DLD1 (cell line): ENCODE measurements around the gene LHFPL2.

Source experiments
- in situ Hi-C: cut with HindIII; loops from 2 replicates; pipeline ENCODE4 v1.10.0; 2017; ENCODE audit warnings: low sequenced_read_pairs

Gene LHFPL2

DNA sequence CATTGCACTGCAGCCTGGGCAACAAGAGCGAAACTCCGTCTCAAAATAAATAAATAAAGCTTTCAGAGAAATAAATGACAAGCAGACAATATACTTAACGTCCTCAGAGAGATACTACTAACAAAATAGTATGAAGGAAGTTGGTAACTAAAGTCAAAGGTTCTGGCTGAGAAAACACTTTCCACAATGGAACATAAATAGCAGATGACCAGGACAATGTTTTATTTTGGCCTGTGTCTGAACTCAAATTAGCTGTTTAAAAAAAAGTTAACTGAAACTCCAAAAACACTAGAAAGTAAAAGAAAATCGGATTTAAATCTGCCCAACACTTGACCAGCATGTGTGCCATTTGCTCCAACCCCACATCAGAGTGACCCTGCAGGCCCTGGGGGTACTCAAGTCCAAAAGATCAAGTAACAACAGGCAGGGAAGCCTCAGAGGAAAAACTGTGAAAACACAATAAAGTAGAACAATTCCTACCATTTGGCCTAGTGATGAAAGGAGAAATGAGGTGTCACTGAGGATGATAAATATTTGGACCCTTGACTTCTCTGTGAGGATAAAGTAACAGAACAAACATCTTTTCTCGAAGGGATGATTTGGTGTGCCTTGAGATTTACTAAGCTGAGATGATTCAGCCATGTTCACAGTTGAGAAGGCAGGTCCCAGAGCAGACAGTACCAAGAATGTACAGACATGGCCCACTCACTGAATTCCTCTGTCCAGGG is 47.7 kb downstream of the LHFPL2 start:
- in situ Hi-C loops, result no loop called here

DNA sequence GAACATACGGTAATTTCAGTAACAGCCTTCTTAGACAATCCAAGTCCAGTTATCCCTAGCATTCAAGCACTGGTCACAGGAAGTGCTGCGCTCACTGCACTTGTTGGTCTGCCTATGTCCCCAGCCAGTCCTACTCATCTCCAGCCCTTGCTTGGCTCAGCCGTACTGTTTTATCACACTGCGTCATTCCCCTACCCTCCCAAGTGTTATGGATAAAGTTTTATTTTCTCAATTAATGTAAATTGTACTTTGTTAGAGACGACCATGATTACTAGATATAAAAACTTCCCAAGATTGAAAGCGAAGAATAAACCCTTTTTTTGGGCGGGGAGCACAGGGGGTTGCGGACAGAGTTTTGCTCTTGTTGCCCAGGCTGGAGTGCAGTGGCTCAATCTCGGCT is 49.6 kb downstream of the LHFPL2 start:
- in situ Hi-C loops, result no loop called here

DNA sequence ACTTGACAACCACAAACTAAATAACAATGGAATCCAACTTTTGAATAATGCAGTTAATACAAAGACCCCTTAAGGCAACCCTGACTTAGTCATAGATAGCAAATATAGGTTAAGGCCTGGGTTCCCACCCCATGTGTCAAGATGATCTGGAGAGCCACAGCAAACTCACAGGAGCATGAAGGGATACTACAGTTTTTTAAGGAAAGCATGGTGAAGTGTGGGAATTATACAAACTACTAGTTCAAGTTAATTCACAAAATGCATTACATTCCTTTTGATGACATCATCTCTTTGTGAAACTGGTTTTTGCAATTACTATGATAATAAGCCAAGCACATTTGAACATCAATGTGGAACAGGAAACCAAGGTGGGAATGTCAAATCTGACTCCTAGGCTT is 50.6 kb downstream of the LHFPL2 start:
- in situ Hi-C loops, result no loop called here

DNA sequence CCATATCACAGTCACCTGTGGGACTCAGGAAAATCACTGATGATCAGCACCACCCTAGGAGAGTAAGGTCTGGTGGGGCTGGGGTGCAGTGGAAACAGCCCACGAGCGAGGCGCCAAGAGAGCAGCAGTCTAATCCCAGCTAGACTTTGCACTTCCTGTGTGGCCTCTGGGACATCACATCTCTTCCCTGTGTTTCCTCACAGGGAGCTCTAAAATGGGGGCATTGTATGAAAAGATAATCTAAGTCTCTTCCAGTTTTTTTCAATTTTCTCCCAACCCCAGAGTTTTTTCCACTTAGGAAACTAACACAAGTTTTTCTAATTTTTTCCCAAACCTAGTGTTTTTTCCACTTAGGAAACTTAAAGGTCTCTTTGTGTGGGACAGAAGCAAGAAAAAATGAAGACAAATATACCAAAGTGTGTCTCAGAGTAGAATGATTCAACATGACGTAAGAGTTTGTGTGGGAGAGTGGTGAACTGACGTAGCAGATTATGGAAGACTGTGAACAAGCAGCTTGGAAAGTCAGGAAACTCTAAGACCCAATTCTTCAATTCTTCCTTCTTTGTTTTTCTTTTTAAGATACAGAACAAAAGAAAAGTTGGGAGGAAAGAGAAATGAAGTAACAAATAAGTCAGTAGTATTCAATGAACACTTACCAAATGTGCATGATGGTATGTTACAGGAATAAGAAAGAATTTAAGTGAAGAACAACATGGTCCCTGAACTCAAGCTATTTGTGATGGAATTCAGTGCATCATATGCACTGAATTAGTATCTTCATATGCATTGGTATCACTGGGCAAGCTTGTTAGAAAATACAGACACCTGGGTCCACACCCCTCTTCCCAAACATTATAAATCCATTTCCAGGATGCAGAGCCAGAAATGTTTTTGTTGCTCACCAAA is 51.3 kb downstream of the LHFPL2 start:
- in situ Hi-C loops, result no loop called here

DNA sequence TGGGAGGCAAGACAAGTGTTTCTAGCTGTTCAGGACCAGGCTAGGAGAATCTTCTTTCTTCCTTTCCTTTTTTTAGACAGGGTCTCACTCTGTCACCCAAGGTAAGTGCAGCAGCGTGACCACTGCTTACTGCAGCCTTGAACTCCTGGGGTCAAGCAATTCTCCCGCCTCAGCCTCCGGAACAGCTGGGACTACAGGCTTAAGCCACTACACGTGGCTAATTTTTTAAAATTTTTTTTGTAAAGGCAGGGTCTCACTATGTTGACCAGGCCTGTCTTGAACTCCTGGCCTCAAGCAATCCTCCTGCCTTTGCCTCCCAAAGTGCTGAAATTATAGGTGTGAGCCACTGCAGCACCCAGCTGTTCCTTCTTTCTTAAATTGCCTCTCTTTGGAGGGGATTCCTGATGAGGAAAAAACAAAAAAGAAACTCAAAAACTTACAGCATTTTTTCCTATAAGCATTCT is 53.1 kb downstream of the LHFPL2 start:
- in situ Hi-C loops, result no loop called here

DNA sequence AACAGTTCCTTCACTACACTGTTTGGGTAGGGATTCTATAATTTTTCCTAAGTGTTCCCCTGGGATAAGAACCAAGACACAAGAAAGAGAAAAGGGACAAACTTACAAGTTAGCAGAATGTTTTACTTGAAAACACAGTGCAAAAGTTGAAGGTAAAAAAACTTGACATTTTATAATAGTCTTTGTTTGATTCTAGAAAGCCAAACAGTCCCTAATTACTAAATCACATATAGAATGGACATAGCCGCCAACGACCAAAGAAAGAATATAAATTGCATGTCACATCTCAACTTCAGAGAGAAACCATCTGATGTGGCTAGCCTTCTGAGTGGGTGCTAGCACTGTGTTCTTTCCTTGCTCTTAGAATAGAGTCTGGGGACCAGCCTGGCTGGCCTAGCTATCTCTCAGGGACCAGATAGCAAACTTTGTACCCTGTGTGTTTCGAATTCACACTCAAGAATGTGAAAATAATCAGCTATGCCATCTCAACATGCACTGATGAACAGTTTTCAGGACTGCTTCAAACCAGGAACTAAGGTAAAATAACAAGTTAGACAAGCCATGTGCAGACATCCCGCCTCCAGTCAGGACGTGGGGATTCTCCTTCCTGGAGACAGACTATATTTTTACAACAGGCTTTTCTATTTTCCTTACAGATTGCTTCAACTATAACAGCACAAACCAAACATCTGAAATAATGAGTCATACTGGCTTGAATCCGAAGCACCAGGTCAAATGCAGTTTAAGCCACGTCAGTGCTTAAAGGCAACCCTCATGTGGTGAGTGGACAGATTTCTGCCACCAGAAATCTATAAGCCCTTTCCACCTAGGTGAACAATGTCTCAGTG is 53.7 kb downstream of the LHFPL2 start:
- in situ Hi-C loops, result no loop called here

DNA sequence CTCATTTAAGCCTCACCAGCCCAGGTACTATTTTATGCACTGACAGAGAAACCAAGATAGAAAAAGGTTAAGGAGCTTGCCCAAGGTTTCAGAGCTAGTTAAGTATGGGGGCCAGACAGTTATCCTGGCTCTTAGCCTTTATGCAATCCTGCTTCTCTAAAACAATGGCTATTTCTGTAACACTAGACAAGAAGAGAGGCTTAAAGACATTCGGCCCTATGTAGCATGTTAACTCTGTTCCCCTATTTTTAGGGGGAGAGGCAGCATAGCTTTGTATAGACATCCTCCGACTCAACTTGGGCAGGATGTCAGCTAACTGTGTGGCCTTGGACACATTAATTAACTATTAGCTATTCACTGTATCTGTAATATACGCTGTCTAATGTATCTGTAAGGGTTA is 54.6 kb downstream of the LHFPL2 start:
- in situ Hi-C loops, result no loop called here

DNA sequence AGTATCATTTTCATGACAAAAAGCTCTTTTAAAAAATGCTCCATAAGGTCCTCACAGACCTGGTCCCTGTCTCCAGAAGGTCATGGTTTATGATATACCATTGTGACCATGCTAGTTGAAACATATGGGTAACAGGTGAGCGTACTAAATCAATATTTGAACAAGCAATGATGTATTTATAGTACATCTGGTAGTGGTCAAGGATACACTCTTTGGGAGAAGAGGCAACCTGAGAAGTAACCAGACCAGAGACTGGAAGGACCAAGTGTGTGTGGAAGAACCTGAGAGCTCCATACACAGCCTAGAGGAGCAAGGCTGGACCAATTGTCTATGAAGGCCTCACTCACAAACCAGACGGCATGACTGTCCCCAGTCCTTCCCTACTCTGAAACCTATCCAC is 55.1 kb downstream of the LHFPL2 start:
- in situ Hi-C loops, result no loop called here

DNA sequence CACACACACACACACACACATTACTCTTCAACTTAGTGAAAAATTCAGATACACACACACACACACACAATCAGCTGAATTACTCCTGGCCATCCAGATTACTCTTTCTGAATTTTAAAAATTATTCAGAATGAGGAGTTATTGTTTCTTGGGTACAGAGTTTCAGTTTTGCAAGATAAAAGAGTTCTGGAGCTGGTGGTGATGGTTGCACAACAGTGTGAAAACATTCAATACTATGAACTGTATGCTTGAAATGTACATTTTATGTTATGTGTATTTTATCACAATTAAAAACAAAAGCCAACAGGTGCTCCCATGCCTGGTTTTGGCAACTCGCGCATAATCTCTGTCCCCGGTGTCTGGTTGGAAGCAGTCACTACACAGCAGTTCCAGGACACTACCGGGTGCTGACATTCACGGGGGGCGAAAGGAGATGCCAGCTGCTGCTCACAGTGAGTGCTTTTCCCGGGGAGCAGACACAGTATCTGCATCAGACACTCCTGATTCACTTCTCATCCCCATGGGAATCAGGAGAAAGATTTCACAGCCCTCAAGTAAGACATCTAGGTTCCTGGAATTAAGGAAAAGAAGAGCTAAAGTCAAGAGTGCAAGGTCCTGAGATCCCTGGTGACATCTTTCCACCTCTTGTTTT is 55.7 kb downstream of the LHFPL2 start:
- in situ Hi-C loops, result no loop called here

DNA sequence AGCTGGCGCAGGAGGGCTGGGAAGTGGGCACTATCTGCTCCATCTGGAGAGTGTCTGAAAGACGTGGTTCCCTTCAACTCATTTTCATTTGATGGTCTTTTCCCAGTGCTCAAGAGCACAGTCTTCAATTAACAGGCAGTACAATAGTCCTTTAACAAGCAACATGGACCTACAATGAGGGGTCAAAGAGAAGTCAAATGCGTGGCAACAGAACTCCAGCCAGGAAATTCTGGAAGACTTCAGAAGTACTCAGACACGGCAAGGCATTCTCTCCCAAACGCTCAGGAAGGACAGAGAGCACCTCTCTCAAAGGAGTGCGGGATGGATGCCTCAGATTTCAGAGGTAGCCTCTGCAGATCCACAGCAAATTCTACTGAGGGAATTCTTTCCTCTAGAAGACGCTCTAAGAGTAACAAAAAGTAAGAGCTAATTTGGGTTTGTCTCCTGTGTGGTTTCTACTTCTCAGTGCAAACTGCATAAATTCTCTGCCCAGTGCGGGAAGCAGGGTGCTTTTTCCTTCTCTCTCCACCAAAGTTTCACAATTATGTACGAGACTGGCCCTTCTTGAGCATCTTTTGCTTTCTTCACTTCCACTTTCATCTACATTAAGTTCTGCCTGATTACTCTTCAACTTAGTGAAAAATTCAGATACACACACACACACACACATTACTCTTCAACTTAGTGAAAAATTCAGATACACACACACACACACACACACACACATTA is 56.4 kb downstream of the LHFPL2 start:
- in situ Hi-C loops, result no loop called here

DNA sequence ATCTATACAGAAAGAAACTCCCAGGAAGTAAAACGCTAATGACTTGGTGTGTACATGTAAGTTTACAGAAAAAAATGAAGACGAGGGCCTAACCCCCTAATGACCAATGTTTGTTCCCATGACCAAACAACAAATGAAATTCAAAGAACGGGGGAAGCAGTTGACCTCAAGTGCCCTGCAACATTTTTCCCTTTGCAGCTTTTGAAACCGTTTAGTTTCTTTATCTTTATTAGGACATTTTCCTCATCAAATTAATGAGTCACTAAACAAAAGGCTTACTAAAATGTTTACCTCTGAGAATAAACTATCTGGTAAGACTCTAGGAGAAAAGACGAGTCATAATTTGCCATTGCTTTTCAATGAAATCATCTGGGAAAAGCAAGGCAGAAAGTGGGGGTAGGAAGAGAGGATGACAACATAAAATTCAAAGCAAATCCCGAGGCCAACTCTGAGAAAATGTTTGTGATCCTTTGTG is 57.4 kb downstream of the LHFPL2 start:
- in situ Hi-C loops, result no loop called here

DNA sequence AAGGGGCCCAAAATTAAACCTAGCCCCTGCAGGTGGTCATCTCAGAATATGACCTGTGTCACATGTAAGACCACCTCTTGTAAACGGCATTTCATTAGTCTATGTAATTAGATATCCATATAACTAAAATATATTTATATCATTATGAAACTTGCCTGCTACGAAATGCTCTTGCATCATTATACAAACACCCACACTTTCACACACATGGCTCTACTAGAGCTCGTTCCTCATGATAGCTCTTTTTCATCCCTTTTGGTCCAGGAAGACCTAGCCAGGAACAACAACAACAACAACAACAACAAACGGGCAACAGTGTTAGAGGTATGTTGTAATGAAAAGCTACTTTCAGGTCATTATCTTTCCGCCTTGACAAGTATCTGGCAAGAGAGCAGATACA is 58.6 kb downstream of the LHFPL2 start:
- in situ Hi-C loops, result no loop called here

DNA sequence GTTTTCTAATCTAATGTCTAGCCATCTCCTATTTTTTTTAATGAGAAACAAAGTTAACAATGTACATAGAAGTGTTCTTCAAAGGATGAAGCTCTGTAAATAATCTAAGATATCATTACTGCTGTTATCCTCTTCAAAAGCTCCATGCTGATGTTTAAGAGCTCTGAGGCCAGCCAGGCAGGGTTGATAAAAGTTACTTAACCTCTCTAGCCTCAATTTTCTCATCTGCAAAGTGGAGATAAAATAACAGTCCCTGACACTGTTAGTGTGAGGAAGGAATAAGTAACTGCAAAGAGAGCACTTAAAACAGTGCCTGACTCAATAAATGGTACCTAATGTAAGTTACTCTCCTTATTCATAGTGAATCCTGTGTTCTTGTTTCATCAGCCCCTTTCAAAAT is 60.1 kb downstream of the LHFPL2 start:
- in situ Hi-C loops, result no loop called here

DNA sequence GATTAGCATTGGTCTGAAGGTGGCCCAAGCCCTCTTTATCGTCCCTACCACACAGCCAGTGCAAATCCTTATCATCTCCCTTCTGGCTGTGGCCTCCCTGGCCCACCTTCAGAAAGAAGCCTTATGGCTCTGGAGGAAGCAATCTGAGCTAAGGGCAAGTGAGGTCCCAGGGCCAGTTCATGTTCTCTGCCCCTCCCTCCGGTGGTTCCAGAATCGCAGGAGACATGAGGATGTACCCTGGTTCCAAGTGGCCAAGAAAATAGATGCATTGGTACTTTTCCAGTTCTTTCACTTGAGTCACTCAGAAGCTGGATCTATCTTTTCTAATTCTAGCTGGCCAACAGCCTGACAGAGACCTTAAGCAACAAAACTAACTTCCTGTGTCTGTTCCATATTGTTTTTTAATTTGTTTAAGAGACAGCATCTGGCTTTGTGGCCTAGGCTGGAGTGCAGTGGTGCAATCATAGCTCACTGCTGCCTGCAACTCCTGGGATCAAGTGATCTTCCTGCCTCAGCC is 60.7 kb downstream of the LHFPL2 start:
- in situ Hi-C loops, result no loop called here

DNA sequence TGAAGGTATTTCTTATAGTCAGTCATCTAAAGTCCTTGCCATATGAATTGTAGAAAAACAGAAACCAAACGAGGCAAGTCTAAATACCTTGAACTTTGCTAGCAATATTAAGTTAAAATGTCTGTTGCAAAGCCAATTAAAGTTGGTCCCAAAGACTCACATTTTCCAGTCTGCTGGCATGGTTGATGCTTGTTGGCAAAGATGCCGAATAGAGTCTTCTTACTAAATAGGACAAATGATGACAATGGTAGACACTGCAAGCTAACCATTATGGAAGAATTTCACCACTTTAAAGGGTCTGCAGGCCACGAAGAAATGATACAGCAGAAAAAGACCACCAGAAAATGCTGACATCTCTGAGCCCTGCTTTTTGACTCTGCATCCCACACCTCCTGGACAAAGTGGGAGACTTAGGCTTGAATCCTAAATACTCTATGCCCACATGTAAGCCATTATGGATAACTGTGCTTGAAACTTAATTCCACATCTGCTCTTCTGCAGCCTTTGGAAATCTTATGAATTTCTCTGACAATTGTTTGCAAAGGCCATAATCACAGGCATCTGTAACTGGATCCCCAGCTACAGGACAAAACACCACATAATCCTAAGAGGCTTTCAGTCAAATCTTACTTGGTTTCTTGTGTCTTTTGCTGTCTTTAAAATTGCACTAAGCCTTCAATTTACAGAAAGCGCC is 61.3 kb downstream of the LHFPL2 start:
- in situ Hi-C loops, result no loop called here

DNA sequence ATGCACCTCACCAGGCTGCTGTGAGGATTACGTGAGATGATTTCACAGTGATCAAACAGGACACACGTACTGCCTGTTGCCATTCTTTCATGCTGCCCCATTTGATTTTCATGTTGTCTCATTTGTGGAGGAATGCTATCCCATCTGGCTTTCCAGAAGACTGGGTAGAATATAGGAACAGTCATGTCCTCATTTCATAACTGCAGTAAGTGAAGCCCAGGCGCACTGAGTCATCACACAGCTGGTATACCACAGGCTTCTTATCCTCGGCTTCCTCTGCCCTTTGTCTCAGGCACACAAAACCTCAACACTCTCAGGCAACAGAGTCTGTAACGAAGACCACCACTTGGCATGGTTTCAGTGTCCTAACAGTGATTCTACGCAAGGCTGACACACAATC is 62.3 kb downstream of the LHFPL2 start:
- in situ Hi-C loops, result no loop called here

DNA sequence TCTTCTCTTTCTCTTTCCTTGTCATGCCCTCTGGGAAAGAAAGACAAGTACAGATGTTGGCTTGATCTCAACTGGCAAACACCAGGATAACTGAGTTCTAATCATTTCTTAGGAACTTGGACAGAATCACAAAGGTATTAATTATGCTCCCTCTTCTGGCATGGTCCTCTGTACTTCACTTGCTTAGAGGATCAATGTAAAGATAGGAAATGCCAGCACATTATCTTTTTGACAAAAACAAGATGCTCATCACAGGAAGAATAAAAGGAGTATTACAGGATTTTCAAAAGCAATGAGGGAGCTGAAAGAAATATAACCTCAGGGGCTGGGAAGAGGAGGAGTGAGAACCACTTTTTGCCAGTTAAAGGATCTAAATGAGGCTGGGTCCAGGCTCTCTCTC is 70.6 kb downstream of the LHFPL2 start:
- in situ Hi-C loops, result no loop called here

DNA sequence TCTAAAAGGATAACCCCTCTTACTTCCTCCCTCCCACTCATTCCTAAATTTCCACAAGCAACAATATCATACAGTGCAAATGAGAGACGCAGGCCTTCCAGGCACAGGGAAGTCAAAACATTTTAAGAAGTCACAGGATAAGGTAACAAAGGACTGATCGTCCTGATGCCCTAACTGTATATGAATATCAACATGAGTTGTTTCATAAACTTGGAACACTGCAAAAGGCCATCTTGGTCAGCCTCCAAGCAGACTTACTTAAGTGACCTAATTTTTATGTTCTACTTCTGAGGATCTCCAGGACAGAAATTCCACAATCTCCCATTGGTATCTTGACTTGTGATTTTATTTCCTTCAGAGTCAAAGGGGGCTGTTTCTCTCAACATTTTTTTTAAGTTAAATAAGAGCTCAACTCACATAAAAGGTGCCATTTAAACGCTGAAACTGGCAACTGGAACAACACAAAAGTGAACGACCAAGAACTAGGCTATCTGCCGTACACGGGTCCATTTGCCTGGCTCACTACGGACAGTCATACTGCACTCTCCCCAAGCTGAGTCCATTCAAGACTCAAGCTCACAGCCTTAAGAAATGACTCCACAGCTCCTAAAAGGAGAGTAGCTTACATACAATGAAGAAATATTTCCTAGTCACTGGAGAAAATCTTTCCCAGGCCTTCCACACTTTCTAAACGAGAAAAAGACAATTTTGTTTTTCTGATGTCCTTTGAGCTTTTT is 71.3 kb downstream of the LHFPL2 start:
- in situ Hi-C loops, result no loop called here
